ENCODE results near the gene CCDC12.
"Not testable (repeated sequence)": the region's sequence is repeated elsewhere in the genome, so short reads cannot be mapped to it uniquely, and the experiment has no call there.

Gene CCDC12

DNA sequence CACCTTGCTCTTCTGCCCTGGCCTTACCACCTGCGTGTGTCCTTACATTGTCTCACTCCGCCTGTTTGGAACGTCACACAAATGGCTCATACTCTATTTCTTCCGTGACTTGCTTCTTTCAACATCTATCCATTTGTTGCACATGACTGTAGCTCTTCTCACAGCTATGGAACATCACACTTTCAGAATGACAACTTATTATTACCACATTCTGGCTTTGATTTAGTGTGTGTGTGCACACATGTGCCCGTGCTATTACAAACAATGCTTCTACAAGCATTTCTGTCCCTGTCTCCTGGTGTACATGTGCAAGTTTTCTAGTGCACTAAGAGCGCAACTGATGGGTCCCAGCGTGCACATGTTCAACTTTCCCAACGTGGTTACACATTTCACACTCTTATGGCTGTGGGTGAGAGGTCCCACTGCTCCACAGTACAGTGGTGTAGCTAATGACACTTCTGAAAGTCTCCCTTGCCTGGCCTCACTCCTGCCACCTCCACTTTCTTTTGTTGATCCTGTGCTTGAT, 61.2 kb downstream of the CCDC12 start:
- TF ChIP-seq POLR2A (IDR thresholded peaks at IDR 0.05; ENCODE audit: extremely low read depth, insufficient read length) = no peak
- TF ChIP-seq MYC (IDR thresholded peaks at IDR 0.05; ENCODE audit: low read depth, low read length) = no peak
- TF ChIP-seq, protein P1, sequence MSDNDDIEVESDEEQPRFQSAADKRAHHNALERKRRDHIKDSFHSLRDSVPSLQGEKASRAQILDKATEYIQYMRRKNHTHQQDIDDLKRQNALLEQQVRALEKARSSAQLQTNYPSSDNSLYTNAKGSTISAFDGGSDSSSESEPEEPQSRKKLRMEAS (IDR thresholded peaks at IDR 0.05; ENCODE audit: low read depth, low read length) = no peak
- TF ChIP-seq, protein P2, sequence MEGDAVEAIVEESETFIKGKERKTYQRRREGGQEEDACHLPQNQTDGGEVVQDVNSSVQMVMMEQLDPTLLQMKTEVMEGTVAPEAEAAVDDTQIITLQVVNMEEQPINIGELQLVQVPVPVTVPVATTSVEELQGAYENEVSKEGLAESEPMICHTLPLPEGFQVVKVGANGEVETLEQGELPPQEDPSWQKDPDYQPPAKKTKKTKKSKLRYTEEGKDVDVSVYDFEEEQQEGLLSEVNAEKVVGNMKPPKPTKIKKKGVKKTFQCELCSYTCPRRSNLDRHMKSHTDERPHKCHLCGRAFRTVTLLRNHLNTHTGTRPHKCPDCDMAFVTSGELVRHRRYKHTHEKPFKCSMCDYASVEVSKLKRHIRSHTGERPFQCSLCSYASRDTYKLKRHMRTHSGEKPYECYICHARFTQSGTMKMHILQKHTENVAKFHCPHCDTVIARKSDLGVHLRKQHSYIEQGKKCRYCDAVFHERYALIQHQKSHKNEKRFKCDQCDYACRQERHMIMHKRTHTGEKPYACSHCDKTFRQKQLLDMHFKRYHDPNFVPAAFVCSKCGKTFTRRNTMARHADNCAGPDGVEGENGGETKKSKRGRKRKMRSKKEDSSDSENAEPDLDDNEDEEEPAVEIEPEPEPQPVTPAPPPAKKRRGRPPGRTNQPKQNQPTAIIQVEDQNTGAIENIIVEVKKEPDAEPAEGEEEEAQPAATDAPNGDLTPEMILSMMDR (IDR thresholded peaks at IDR 0.05; ENCODE audit: low read depth, low read length) = no peak
- no peak for DNase-seq (ENCODE audit: low read depth)
- no peak overlapping the region for H3K4me3 ChIP-seq (ENCODE audit: low read depth, low read length)

DNA sequence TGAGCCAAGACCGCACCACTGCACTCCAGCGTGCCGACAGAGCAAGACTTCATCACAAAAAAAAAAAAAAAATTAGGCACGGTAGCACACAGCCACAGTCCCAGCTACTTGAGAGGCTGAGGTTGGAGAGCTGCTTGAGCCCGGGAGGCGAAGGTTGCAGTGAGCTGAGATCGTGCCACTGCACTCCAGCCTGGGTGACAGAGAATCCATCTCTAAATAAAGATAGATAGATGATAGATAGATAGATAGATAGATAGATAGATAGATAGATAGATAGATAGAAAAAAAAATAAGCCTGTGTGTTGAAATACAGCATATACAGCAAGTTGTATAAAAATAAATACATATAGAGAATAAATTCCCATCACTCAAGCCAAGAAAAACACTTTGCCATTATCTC, 61.7 kb downstream of the CCDC12 start:
- DNase-seq (ENCODE audit: low read depth) = no peak
- no peak for TF ChIP-seq MYC (IDR thresholded peaks at IDR 0.05; ENCODE audit: low read depth, low read length)
- TF ChIP-seq POLR2A (IDR thresholded peaks at IDR 0.05; ENCODE audit: extremely low read depth, insufficient read length) = no peak
- TF ChIP-seq, protein P2 (IDR thresholded peaks at IDR 0.05; ENCODE audit: low read depth, low read length) = no peak
- TF ChIP-seq, protein P1 (IDR thresholded peaks at IDR 0.05; ENCODE audit: low read depth, low read length) = no peak
- no peak overlapping the region for H3K4me3 ChIP-seq (ENCODE audit: low read depth, low read length)

DNA sequence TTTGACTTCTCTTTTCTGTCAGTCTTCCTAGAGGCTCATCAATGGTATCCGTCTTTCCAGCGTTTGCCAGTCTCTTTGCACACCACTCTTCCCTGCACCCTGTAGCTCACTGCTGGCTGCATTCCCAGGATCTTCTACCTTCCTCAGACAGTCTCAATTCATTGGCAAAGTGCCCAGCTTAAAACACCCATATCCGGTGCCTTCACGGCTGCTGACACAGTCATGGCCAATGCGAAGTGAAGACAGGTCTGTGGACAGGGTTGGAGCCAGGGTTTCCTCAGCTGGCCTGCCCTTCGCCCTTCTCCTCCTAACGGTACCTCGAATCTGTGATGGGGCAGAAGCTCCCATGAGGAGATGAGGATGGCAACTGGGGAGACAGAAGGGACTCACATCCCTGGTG, 62.9 kb downstream of the CCDC12 start:
- DNase-seq (ENCODE audit: low read depth) = no peak
- TF ChIP-seq, protein P2 (IDR thresholded peaks at IDR 0.05; ENCODE audit: low read depth, low read length) = no peak
- TF ChIP-seq, protein P1 (IDR thresholded peaks at IDR 0.05; ENCODE audit: low read depth, low read length) = no peak
- no peak for TF ChIP-seq POLR2A (IDR thresholded peaks at IDR 0.05; ENCODE audit: extremely low read depth, insufficient read length)
- TF ChIP-seq MYC (IDR thresholded peaks at IDR 0.05; ENCODE audit: low read depth, low read length) = no peak
- H3K4me3 ChIP-seq (ENCODE audit: low read depth, low read length) = no peak overlapping the region

DNA sequence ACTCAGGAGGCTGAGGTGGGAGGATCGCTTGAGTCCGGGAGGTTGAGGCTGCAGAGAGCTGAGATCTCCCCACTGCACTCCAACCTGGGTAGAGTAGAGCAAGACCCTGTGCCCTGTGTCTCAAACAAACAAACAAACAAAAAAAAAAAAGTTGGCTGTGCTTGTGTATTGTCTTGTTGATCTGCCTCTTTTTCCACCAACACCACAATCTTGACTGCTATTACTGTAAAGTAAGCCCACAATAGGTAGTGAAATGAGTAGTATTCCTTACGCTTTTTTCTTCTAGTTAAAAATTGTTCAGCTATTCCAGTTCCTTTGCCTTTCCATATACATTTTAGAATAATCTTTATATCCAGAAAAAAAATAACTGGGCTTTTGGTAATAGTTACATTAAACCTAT, 63.6 kb downstream of the CCDC12 start:
- H3K4me3 ChIP-seq (ENCODE audit: low read depth, low read length) = no peak overlapping the region
- TF ChIP-seq, protein P2 (IDR thresholded peaks at IDR 0.05; ENCODE audit: low read depth, low read length) = no peak
- no peak for TF ChIP-seq MYC (IDR thresholded peaks at IDR 0.05; ENCODE audit: low read depth, low read length)
- TF ChIP-seq POLR2A (IDR thresholded peaks at IDR 0.05; ENCODE audit: extremely low read depth, insufficient read length) = no peak
- TF ChIP-seq, protein P1 (IDR thresholded peaks at IDR 0.05; ENCODE audit: low read depth, low read length) = no peak
- DNase-seq (ENCODE audit: low read depth) = no peak

DNA sequence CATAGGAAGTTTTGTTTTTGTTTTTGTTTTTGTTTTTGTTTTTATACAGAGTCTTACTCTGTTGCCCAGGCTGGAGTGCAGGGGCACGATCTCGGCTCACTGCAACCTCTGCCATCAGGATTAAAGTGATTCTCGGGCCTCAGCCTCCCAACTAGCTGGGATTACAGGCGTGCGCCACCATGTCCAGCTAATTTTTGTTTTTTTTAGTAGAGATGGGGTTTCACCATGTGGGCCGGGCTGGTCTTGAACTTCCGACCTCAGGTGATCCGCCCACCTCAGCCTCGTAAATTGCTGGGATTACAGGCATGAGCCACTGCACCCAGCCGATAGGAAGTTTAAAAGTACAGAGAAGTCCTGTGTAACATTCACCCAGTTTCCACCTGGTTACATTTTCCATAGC, 65.6 kb downstream of the CCDC12 start:
- DNase-seq (ENCODE audit: low read depth) = not testable (repeated sequence)

DNA sequence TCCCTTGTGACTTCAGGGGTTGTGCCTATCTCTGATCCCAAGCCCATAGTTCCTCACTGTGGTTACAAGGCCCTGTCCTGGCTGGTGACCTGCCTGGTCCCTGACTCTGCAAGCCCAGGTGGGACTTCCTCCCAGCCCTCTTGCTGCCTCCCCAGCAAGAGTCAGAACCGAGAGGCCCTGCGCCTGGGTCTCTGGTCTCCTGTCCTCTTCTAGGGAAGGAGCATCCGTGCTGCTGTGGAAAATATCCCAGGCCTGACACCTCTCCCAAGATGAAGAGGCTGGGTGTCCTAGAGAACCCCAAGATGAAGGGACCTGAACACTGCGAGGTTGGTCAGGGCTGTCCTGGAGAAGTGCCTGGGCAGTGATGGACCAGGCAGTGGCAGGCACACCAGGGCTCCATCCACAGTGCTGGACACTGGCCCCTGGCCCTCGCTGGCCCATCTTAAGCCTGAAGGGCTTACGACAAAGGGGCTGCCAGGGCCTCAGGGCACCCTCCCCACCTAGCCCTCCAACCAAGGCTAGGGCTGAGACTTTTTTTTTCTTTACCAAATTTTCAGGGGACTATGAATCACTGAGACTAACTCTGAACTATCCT, 66.3 kb downstream of the CCDC12 start:
- no peak for DNase-seq (ENCODE audit: low read depth)
- H3K4me3 ChIP-seq (ENCODE audit: low read depth, low read length) = no peak overlapping the region
- TF ChIP-seq POLR2A (IDR thresholded peaks at IDR 0.05; ENCODE audit: extremely low read depth, insufficient read length) (no peak), MYC (IDR thresholded peaks at IDR 0.05; ENCODE audit: low read depth, low read length) (no peak)
- TF ChIP-seq, protein P1 (IDR thresholded peaks at IDR 0.05; ENCODE audit: low read depth, low read length) = no peak
- TF ChIP-seq, protein P2 (IDR thresholded peaks at IDR 0.05; ENCODE audit: low read depth, low read length) = no peak

More for the DNA sequence above, 65.6 kb downstream of the CCDC12 start:
- H3K4me3 ChIP-seq (ENCODE audit: low read depth, low read length) = not testable (repeated sequence)
